CD14-positive monocyte (primary cell): ENCODE data around the gene MKI67. TPM values are rescaled to one million over a fixed set of nuclear protein-coding genes. Genes with fewer than 3 reads are reported as not detected.

Experiments used
- DNase-seq, 3 donors: peaks; one replicate each; pipeline ENCODE4 v3.0.0-alpha.2; 2011 to 2022
- H2AFZ ChIP-seq: 2 replicates; pipeline ENCODE4 v1.6.0; 2012; ENCODE audit warnings: mild to moderate bottlenecking, low read depth, low read length, inconsistent platforms; ENCODE audit not compliant: insufficient read depth, poor library complexity, severe bottlenecking
- H3K27ac ChIP-seq, 2 donors: 1 replicate in 1 of 2; 2 replicates in 1 of 2; pipeline ENCODE4 v1.5.1; 2012 to 2013; ENCODE audit warnings: low read length in 2 of 2, control low read depth in 1 of 2, inconsistent platforms in 1 of 2, low read depth in 1 of 2, mild to moderate bottlenecking in 1 of 2
- H3K27me3 ChIP-seq, 2 donors: one replicate each; pipeline versions ENCODE4 v1.6.0 to v1.6.1; 2011 to 2013; ENCODE audit warnings: low read length in 2 of 2; ENCODE audit not compliant: control insufficient read depth in 2 of 2, insufficient read depth in 2 of 2
- H3K36me3 ChIP-seq, 2 donors: replicated peaks in 1 of 2; 1 replicate in 1 of 2; 2 replicates in 1 of 2; pipeline versions ENCODE4 v1.5.1 to v1.6.1; 2012 to 2013; ENCODE audit warnings: low read length in 2 of 2, control low read depth in 1 of 2, inconsistent platforms in 1 of 2, mild to moderate bottlenecking in 1 of 2; ENCODE audit not compliant: insufficient read depth in 2 of 2, control insufficient read depth in 1 of 2
- H3K4me1 ChIP-seq, 2 donors: 1 replicate in 1 of 2; 2 replicates in 1 of 2; pipeline versions ENCODE4 v1.5.1 to v1.6.1; 2012 to 2013; ENCODE audit warnings: low read length in 2 of 2, control low read depth in 1 of 2, inconsistent platforms in 1 of 2, mild to moderate bottlenecking in 1 of 2, moderate library complexity in 1 of 2; ENCODE audit not compliant: insufficient read depth in 2 of 2, control insufficient read depth in 1 of 2
- H3K4me2 ChIP-seq: replicated peaks from 2 replicates; pipeline ENCODE3; 2012; ENCODE audit warnings: low read length, moderate library complexity, mild to moderate bottlenecking; ENCODE audit not compliant: poor library complexity, severe bottlenecking; ENCODE audit errors: extremely low read depth
- H3K4me3 ChIP-seq, 3 experiments: fragments of 200-600 bp in 1 of 3; sonication (generic) in 1 of 3; replicated peaks in 1 of 3; 1 replicate in 2 of 3; 2 replicates in 1 of 3; pipeline ENCODE4 v1.5.1; 2011 to 2013; ENCODE audit warnings: low read length in 3 of 3, mild to moderate bottlenecking in 3 of 3, control low read depth in 2 of 3, low read depth in 2 of 3, inconsistent platforms in 1 of 3, moderate library complexity in 1 of 3
- H3K79me2 ChIP-seq: 2 replicates; pipeline ENCODE4 v1.6.0; 2012; ENCODE audit warnings: mild to moderate bottlenecking, control low read depth, inconsistent platforms, low read length, moderate library complexity; ENCODE audit not compliant: insufficient read depth
- H3K9ac ChIP-seq: 2 replicates; pipeline ENCODE4 v1.6.0; 2017; ENCODE audit warnings: low read length, mild to moderate bottlenecking; ENCODE audit not compliant: insufficient read depth, poor library complexity, severe bottlenecking
- H3K9me3 ChIP-seq, 2 donors: replicated peaks in 1 of 2; 1 replicate in 1 of 2; 2 replicates in 1 of 2; pipeline versions ENCODE4 v1.5.1 to v1.6.1; 2012 to 2013; ENCODE audit warnings: low read length in 2 of 2, control low read depth in 1 of 2; ENCODE audit not compliant: control insufficient read depth in 1 of 2, insufficient read depth in 1 of 2
- H4K20me1 ChIP-seq: 2 replicates; pipeline ENCODE4 v1.6.0; 2012; ENCODE audit warnings: mild to moderate bottlenecking, low read length, control low read depth, moderate library complexity; ENCODE audit not compliant: insufficient read depth
- H3K27ac Mint-ChIP-seq, 7 donors: one replicate each; pipeline ENCODE4 v1.8.0; 2020; ENCODE audit warnings: mild to moderate bottlenecking in 7 of 7, mixed read lengths in 7 of 7, moderate library complexity in 6 of 7, inconsistent platforms in 2 of 7
- H3K27me3 Mint-ChIP-seq, 3 donors: one replicate each; pipeline ENCODE4 v1.8.0; 2021 to 2022; ENCODE audit warnings: low read depth in 3 of 3, mild to moderate bottlenecking in 3 of 3, mixed read lengths in 3 of 3, moderate library complexity in 3 of 3, inconsistent platforms in 1 of 3
- H3K36me3 Mint-ChIP-seq, 2 donors: one replicate each; pipeline ENCODE4 v1.8.0; 2020; ENCODE audit warnings: mixed read lengths in 2 of 2, inconsistent platforms in 1 of 2, mild to moderate bottlenecking in 1 of 2
- H3K4me1 Mint-ChIP-seq: one replicate; pipeline ENCODE4 v1.8.0; 2020; ENCODE audit warnings: mild to moderate bottlenecking, mixed read lengths
- H3K4me3 Mint-ChIP-seq, 2 donors: one replicate each; pipeline ENCODE4 v1.8.0; 2020; ENCODE audit warnings: mild to moderate bottlenecking in 2 of 2, mixed read lengths in 2 of 2, moderate library complexity in 1 of 2
- H3K9me3 Mint-ChIP-seq, 7 donors: one replicate each; pipeline ENCODE4 v1.8.0; 2020 to 2022; ENCODE audit warnings: mixed read lengths in 7 of 7, mild to moderate bottlenecking in 6 of 7, moderate library complexity in 6 of 7, inconsistent platforms in 2 of 7
- WGBS: methylation state at CpG from one replicate; pipeline ENCODE4 v1.1.5; 2013; ENCODE audit warnings: missing lambda C conversion rate; ENCODE audit not compliant: insufficient coverage; 5-methylcytosine and 5-hydroxymethylcytosine counted together
- intact Hi-C, 2 donors: fragments of 100-400 bp; cut with micrococcal nuclease; formaldehyde crosslinking; loops; one replicate each; pipeline versions ENCODE4 v1.15.0 to v1.15.1; 2023
- polyA plus RNA-seq, 3 donors: library from polyadenylated mRNA; depleted of rRNA in 1 of 3; unstranded in 2 of 3; stranded (reverse) in 1 of 3; fragments of 300-500 nt in 2 of 3; fragments of >200 nt in 1 of 3; fragmentation: Illumina TruSeq in 2 of 3; gene quantifications; 1 replicate in 2 of 3; 2 replicates in 1 of 3; pipeline ENCODE4 v1.2.3, GENCODE V29; 2012 to 2021
- TF ChIP-seq, protein P1 (sequence below): fragments of 200-600 bp; IDR thresholded peaks from one replicate; pipeline ENCODE4 v1.8.0; 2022; ENCODE audit warnings: antibody characterized with exemption, mild to moderate bottlenecking

MKI67 gene
- polyA plus RNA-seq, 3 donors, result 0.02 to 0.05 TPM; not detected in 1

DNA sequence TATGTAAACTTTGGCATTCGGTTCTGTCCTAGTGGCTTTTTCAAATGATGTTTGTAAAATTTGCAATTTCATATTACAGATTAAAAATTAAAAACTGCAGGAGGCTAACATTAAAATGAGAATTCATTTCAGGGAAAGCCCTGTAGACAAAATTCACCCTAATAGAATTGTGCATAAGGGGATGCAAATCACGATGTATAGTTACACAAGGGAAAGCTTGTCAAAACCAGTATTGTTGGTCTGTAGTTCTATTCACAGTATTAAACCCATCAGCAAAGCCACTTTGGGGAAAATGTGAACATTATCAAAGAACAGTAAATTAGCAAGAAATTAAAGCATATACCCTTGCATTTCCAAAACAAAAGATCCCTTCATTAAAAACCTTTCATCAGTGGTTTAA, 39.9 kb upstream of the MKI67 start:
- Histone ChIP-seq H3K27me3 (no peaks in the 10 kb centered on the region), H3K79me2 (no peaks in the 10 kb centered on the region), H4K20me1 (no peaks in the 10 kb centered on the region), H3K9me3 (no peaks in the 10 kb centered on the region), H3K9ac (no peak overlapping the region), H3K4me1 (peaks cover 7 to 8% of the 10 kb centered on the region in 2 donors), H3K4me3 (no peak overlapping the region), H3K27ac (no peak overlapping the region), H3K36me3 (no peaks in the 10 kb centered on the region), H3K4me2 (no peak overlapping the region), H2AFZ (no peak overlapping the region)
- H3K27me3 Mint-ChIP-seq, result peaks cover 5 to 17% (median 13%) of the 10 kb centered on the region in 3 donors
- H3K9me3 Mint-ChIP-seq, result peaks cover 0 to 5% (median 0%) of the 10 kb centered on the region in 7 donors
- no CpG with 5 or more reads among the region's 2 CpGs for WGBS
- no peak overlapping the region for H3K4me3 Mint-ChIP-seq
- peaks cover 12% of the 10 kb centered on the region for H3K4me1 Mint-ChIP-seq
- DNase-seq, result no peak
- no peaks in the 10 kb centered on the region for H3K36me3 Mint-ChIP-seq
- intact Hi-C loops, result no loop called here
- H3K27ac Mint-ChIP-seq, result no peak overlapping the region
- TF ChIP-seq, protein P1, sequence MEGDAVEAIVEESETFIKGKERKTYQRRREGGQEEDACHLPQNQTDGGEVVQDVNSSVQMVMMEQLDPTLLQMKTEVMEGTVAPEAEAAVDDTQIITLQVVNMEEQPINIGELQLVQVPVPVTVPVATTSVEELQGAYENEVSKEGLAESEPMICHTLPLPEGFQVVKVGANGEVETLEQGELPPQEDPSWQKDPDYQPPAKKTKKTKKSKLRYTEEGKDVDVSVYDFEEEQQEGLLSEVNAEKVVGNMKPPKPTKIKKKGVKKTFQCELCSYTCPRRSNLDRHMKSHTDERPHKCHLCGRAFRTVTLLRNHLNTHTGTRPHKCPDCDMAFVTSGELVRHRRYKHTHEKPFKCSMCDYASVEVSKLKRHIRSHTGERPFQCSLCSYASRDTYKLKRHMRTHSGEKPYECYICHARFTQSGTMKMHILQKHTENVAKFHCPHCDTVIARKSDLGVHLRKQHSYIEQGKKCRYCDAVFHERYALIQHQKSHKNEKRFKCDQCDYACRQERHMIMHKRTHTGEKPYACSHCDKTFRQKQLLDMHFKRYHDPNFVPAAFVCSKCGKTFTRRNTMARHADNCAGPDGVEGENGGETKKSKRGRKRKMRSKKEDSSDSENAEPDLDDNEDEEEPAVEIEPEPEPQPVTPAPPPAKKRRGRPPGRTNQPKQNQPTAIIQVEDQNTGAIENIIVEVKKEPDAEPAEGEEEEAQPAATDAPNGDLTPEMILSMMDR, result no peak

DNA sequence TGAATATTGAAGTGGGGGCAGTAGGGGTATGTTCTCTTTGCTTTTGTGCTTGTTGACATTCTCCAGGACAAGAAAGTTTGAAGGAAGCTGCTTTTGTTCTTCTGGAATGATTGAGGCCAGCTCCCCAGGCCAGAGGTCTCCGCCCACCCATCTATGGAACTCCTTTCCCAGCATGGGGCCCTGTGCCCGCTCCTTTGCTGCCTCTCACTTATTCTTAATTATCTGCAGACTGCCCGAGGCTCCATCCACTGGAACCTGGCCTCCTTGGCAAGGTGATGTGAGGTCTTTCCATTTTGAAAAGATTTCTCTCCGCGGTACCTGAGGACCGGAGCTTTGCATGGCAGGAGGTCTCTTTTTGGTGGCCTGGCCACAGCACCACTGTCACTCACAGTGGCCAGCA, 39.3 kb upstream of the MKI67 start:
- whole genome bisulfite sequencing, result 96% methylated on average over 5 of the region's 6 CpGs
- Mint-ChIP-seq H3K27me3 (peaks cover 5 to 17% (median 11%) of the 10 kb centered on the region in 3 donors), H3K36me3 (no peaks in the 10 kb centered on the region), H3K4me3 (peak overlapping the region in 1 of 2 donors; percentile 45), H3K9me3 (peaks cover 0 to 5% (median 0%) of the 10 kb centered on the region in 7 donors), H3K4me1 (peaks cover 19% of the 10 kb centered on the region), H3K27ac (no peak overlapping the region)
- intact Hi-C loops, result no loop called here
- no peak for DNase-seq
- Histone ChIP-seq H3K27ac (no peak overlapping the region), H2AFZ (no peak overlapping the region), H3K9me3 (no peaks in the 10 kb centered on the region), H3K36me3 (no peaks in the 10 kb centered on the region), H3K27me3 (no peaks in the 10 kb centered on the region), H3K9ac (no peak overlapping the region), H4K20me1 (no peaks in the 10 kb centered on the region), H3K4me1 (peaks cover 13 to 14% of the 10 kb centered on the region in 2 donors), H3K4me3 (no peak overlapping the region), H3K4me2 (no peak overlapping the region), H3K79me2 (no peaks in the 10 kb centered on the region)
- TF ChIP-seq, protein P1, result no peak
